HG03460 (cell line): ENCODE results near the gene RUNX3.

Experiments used
- ATAC-seq: cut with Tn5 transposase; IDR thresholded peaks from one replicate; pipeline ENCODE4 v1.9.1; 2021; ENCODE audit not compliant: unreplicated experiment

RUNX3 gene

DNA sequence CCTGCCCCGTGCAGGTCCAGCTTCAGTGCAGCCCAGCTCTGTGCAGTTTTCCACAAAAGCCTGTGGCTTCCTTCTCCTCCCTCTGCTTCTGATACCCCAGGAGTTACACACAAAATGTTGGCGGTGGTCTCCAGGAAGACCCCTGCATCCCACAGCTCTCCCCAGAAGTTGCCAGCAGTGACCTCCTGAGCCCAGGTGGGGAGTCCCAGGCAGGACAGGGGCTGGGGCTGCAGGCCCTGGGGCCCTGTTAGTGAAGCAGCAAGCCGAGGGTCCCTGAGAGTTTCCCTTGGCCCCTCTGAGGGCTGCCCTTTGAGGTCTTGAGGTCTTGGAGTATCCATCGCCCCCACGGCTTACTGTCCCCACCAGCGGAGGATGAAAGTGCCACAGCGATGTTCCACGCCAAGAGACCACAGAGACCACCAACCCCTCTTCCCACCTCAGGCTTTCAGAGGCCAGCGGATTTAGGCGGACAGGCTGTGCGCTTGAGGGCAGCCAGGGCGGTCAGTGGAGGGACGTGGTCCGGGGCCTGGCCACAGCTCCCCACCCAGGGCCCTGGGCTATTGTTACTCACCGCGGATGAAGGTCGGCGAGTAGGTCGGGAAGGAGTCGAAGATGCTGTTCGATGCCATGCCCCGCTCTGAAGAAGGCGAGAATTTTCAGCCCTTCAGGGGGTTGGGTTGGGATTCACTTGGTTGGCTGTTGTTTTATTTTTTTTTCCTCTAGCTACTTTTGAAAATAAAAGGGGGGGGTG is 34.0 kb upstream of the RUNX3 start:
- ATAC-seq, result no peak

GRCh38 chr1:24963099-24963872 is 33.2 kb upstream of the RUNX3 start:
- ATAC-seq, result no peak

GRCh38 chr1:24961961-24962861 is 32.1 kb upstream of the RUNX3 start:
- ATAC-seq, result no peak

DNA sequence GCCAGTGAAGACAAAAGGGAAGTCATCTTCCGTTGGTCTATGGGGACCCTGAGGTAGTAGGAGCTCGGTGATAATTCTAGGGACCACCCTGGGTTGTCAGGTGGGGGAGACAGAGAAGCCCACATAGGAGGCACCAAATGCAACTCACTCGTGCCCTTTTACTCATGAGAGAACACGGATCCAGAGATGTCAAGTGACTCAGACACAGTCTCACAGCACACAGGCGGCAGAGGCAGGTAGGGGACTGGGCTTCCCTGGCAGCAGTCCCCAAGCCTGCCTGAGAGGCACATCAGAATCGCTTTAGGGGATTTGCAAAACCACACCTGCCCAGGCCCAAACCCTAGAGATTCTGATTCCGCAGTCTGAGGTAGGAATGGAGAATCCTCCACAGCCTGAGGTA is 31.3 kb upstream of the RUNX3 start:
- no peak for ATAC-seq

DNA sequence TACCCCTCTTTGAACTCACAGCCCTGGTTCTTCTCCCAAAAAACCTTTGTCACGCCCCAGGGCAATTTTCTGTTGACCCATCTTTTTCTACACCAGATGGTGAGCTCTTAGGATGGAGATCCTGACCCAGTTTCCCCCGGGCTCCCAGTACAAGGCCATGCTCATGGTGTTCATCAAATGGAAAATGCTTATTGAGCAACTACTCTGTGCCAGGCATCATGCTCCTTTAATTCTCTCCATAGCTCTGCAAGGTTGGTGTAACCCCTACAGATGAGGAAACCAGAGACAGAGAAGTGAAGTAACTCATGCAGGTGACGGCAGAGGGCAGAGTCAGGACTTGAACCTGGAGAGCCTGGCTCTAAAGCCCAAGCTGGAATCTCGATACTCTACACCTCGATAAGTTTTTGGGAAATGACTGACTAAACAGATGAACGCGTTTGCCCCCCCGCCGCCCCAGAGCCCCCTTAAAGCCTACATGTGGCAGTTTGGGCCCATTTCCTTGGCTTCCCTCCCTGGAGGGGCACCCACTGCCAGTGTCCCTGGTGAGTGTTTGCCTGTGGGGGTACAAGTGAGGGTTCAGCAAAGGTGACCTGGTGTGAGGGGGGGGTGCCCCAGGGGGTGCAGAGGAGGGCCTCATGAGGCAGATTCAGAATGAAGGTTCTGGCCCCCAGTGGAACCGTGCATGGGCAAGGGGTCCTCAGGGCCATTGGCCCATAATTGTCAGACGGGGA is 30.2 kb upstream of the RUNX3 start:
- ATAC-seq, result no peak

DNA sequence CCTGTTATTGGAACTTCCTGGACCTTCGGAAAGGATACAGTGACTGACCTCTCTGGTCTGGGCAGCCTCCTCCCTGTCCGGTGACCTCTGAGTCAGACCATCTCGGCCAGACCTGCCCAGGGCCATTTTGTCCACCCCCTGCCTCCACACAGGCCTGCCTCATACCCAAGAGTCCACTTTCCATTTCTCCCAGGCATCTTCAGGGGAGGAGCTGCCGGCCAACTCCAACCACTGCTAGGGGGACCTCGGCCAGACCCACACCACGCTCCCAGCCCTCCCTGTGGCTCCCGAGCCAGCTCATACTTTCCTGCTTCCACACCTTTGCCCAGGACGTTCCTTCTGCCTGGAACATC is 29.5 kb upstream of the RUNX3 start:
- ATAC-seq, result no peak

GRCh38 chr1:24958766-24959622 is 28.9 kb upstream of the RUNX3 start:
- no peak for ATAC-seq

- ATAC-seq, result no peak
Measured at GRCh38 chr1:24957808-24958752, 28.0 kb upstream of the RUNX3 start.

GRCh38 chr1:24957016-24957807 is 27.1 kb upstream of the RUNX3 start:
- no peak for ATAC-seq

DNA sequence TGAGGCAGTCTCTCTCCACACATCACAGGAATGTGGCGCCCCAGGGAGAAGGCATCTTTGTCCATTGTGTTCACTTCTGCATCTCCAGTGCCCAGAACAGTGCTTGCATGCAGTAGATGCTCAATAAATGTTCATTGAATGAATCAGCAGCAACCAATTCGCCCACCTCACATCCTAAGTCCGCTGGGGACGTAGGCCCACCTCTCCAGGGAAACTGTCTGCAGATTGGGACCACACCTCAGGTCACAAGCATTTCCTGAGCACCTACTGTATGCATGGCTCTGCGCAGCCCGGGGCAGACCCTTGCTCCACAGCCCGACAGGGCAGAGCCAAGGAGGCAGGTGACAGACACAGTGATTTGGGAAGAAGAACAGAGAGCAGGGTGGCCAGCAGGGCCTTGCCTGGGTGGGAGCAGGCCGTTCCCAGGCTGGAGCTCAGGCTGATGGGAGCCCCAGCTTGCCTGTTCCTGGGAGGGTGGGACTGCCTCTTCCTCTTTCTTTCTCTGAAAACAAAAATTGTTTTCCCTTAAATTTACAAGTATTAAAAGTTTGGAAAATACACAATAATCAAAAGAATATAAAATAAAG is 25.8 kb upstream of the RUNX3 start:
- ATAC-seq, result no peak

DNA sequence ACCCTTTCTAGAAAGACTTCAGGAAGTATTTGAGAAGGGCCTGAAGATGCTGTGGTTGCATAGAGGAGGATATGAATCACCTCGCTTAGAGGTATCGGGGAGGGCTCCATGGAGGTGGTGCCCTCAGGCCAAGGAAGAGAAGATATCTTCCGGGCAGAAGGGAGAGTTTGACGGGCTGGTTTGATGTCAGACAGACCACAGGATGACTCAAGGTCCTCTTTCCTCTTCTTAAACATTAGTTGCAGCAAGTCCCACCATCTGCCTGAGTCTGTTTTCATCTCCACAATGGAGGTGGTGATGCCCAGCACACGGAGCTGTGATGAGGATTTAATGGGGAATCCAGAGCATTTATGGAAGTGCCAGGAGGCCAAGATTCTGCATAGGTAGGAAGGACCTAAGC is 25.1 kb upstream of the RUNX3 start:
- ATAC-seq, result no peak

DNA sequence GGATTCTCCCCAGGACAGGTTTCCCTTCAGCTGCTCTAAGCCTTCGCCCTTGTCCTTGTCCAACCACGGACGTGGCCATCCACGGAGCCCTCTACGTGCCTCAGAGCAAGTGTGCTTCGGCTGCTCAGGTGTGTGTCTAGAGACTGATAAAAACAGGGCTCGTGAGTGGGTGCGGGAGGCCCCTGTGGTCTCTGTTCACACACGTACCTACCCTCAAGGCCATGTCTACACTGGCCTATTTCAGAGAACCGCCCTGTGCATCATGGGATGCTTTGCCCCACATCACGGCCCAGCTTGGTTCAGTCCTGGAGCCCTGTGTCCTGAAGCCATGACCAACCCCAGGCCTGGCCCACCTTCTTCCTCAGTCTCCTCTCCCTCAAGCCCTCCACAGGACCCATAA is 24.6 kb upstream of the RUNX3 start:
- ATAC-seq, result no peak

DNA sequence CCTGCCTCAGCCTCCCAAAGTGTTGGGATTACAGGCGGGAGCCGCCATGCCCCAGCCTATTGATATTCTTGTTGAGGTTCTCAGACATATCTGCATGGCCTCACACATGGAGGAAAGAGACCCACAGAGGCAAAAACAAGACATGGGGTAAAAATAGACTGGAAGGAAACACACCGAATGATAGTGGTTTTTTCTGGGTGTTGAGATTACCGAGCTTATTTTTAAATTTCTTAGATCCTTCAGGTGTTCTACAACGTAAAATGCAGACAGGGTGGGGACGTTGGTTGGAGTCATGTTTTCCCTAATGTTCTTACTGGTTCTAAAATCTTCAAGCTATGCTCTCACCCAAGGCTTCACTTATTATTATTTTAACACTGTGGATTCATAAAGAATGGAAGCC is 23.9 kb upstream of the RUNX3 start:
- ATAC-seq, result no peak

GRCh38 chr1:24952413-24952841 is 22.4 kb upstream of the RUNX3 start:
- ATAC-seq, result no peak

DNA sequence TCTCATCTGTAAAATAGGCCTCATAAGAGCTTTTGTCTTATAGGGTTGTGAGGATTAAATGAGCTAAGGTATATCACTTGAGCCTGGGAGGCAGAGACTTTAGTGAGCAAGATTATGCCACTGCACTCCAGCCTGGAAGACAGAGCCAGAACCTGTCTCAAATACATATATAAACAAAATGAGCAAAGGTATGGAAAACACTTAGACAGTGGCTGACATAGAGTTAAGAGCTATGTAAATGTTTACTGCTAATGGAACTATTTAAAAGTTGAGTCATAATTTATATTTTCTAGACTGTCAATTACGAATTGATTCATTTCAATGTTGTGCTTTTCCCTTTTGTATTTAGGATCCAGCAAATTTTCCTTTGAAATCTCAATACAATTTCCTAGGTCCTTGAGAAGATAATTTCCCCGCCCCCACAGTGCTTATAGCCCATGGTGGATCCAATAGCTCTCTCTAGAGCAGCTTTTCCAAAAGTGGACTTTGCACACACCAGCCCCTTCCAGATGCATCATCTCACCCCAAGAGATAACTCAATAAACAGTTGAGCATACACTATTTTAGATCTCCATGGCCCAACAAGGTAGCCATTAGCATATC is 21.8 kb upstream of the RUNX3 start:
- ATAC-seq, result no peak

DNA sequence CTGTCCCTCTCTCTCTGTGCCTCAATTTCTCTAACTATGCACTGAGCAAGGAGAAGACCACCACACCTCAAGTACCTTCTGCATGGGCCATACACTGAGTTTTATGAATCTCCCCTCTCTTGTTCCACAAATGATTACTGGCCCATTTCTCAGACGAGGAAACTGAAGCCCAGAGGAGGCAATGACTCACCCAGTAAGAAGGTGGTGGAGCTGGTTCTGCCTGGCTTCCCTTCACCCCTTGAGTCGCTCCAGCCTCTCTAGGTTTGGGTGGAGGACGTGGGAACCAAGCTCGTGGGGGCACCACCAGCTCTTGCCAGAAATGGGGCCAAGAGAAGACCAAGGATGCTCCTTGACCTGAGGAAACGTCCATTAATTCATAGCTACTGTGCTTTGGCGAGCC is 21.3 kb upstream of the RUNX3 start:
- ATAC-seq, result no peak

GRCh38 chr1:24949331-24949881 is 19.3 kb upstream of the RUNX3 start:
- no peak for ATAC-seq
